ENCODE results near the gene RNASEH2A.

DNA sequence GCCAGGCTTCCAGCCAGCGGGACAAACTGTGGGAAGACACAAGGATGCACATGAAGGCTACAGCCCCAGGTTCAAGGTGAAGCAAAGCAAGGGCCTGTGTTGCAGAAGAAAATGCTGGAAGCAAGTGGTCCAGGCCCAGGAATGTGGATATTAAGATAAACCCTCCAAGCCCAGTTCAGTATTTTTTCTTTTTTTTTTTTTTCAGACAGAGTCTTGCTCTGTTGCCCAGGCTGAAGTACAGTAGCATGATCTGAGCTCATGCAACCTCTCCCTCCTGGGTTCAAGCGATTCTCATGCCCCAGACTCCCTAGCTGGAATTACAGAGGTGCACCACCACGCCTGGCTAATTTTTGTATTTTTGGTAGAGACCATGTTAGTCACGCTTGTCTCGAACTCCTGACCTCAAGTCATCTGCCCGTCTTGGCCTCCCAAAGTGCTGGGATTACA is 9.2 kb upstream of the RNASEH2A start:
- no peak for TF ChIP-seq CTCF (IDR thresholded peaks at IDR 0.05; ENCODE audit: low read length)
- no peak for TF ChIP-seq EZH2 (IDR thresholded peaks at IDR 0.05; ENCODE audit: borderline replicate concordance, low read length)

Measured in OCI-LY1 (cell line).